Sigmoid colon (tissue), 7 donors: ENCODE results near the gene ZNF48. TPM values are rescaled to one million over a fixed set of nuclear protein-coding genes. Genes with fewer than 3 reads are reported as not detected.

Experiments
- DNase-seq: peaks from one replicate; pipeline ENCODE4 v3.0.0-alpha.2; 2019
- H3K27ac ChIP-seq, 4 donors: fragments of 200-600 bp; sonication (generic); one replicate each; pipeline ENCODE4 v1.5.1; 2016 to 2019; ENCODE audit warnings: mild to moderate bottlenecking in 1 of 4
- H3K27me3 ChIP-seq, 3 donors: fragments of 200-600 bp; sonication (generic); one replicate each; pipeline ENCODE4 v1.5.1; 2019; ENCODE audit warnings: mild to moderate bottlenecking in 1 of 3
- H3K36me3 ChIP-seq, 4 donors: fragments of 200-600 bp; sonication (generic); one replicate each; pipeline ENCODE4 v1.5.1; 2016 to 2019
- H3K4me1 ChIP-seq, 4 donors: fragments of 200-600 bp; sonication (generic); one replicate each; pipeline ENCODE4 v1.5.1; 2017 to 2019
- H3K4me3 ChIP-seq, 4 donors: fragments of 200-600 bp; sonication (generic); one replicate each; pipeline ENCODE4 v1.5.1; 2017 to 2019; ENCODE audit warnings: mild to moderate bottlenecking in 2 of 4, moderate library complexity in 1 of 4
- H3K9me3 ChIP-seq, 4 donors: fragments of 200-600 bp in 3 of 4; sonication (generic) in 3 of 4; one replicate each; pipeline versions ENCODE4 v1.5.1 to v1.6.1; 2013 to 2019
- EP300 ChIP-seq, 4 donors: sonication (generic); formaldehyde crosslinking; IDR thresholded peaks; one replicate each; pipeline ENCODE4 v1.6.1; 2017; ENCODE audit warnings: antibody characterized with exemption in 4 of 4
- POLR2A ChIP-seq, 2 donors: fragments of 450-650 bp; IDR thresholded peaks; one replicate each; pipeline ENCODE4 v1.6.1; 2016; ENCODE audit warnings: antibody characterized with exemption in 2 of 2, mild to moderate bottlenecking in 2 of 2, moderate library complexity in 2 of 2
- POLR2AphosphoS5 ChIP-seq, 4 donors: sonication (generic); formaldehyde crosslinking; IDR thresholded peaks; one replicate each; pipeline ENCODE4 v1.6.1; 2017; ENCODE audit warnings: antibody characterized with exemption in 4 of 4
- WGBS, 2 donors: extraction: QIAGEN DNeasy Blood & Tissue Kit; methylation state at CpG; one replicate each; pipeline ENCODE4 v1.1.7; 2013; 5-methylcytosine and 5-hydroxymethylcytosine counted together
- intact Hi-C: fragments of 100-400 bp; cut with DNase I; formaldehyde crosslinking; loops from one replicate; pipeline ENCODE4 v1.15.1; 2023
- polyA plus RNA-seq, 3 donors: library from polyadenylated mRNA; stranded (reverse); fragments of 200-250 nt; gene quantifications; one replicate each; pipeline ENCODE4 v1.2.3, GENCODE V29; 2013
- total RNA-seq, 4 donors: library from RNA; depleted of rRNA; stranded (reverse); fragments of >200 nt; gene quantifications; one replicate each; pipeline ENCODE4 v1.1.0, GENCODE V29; 2016
- TF ChIP-seq, protein P1 (sequence below), 4 experiments: fragments of 450-650 bp in 3 of 4; fragments of 200-600 bp in 1 of 4; IDR thresholded peaks; one replicate each; pipeline ENCODE4 v1.5.1; 2016 to 2019; ENCODE audit warnings: antibody characterized with exemption in 4 of 4, mild to moderate bottlenecking in 3 of 4, moderate library complexity in 2 of 4
- donor health status: healthy with polysubstance abuse.
- donor health status: Bipolar disorder and iron deficiency.
- donor health status: healthy.

Gene ZNF48
- total and polyA plus RNA-seq, 7 donors, result 2.4 to 12.8 (median 8.1) TPM

DNA sequence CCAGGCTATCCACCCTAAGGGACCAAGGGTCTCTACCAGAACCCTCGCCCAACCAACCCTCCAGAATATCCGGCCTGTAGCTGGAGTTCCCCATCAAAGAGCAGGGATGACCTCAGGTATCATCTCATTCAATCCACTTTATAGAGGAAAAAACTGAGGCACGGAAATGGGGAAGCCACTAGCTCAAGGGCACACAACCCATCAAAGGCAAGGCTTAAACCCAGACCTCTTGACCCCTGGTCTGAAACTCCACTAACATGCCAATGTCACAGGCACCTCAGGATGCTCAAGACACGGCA lies 26.5 kb upstream of the ZNF48 start:
- intact Hi-C loops, result no loop called here
- 2 to 5% methylated on average over 4 of the region's 4 CpGs for WGBS, 2 donors
- Histone ChIP-seq H3K27ac (peak overlapping the region; percentile 75 to 90 (median 85)), H3K27me3 (no peaks in the 10 kb centered on the region), H3K4me1 (peaks cover 0 to 51% (median 43%) of the 10 kb centered on the region in 4 donors), H3K4me3 (peak overlapping the region; percentile 62 to 99 (median 96)), H3K9me3 (no peaks in the 10 kb centered on the region), H3K36me3 (peaks cover 0 to 29% (median 7%) of the 10 kb centered on the region in 4 donors)
- no peak for DNase-seq
- TF ChIP-seq POLR2AphosphoS5 (IDR thresholded peaks at IDR 0.05) (no peak), POLR2A (IDR thresholded peaks at IDR 0.05) (no peak), EP300 (IDR thresholded peaks at IDR 0.05) (no peak)
- TF ChIP-seq, protein P1, sequence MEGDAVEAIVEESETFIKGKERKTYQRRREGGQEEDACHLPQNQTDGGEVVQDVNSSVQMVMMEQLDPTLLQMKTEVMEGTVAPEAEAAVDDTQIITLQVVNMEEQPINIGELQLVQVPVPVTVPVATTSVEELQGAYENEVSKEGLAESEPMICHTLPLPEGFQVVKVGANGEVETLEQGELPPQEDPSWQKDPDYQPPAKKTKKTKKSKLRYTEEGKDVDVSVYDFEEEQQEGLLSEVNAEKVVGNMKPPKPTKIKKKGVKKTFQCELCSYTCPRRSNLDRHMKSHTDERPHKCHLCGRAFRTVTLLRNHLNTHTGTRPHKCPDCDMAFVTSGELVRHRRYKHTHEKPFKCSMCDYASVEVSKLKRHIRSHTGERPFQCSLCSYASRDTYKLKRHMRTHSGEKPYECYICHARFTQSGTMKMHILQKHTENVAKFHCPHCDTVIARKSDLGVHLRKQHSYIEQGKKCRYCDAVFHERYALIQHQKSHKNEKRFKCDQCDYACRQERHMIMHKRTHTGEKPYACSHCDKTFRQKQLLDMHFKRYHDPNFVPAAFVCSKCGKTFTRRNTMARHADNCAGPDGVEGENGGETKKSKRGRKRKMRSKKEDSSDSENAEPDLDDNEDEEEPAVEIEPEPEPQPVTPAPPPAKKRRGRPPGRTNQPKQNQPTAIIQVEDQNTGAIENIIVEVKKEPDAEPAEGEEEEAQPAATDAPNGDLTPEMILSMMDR (IDR thresholded peaks at IDR 0.05), result no peak

- Histone ChIP-seq H3K36me3 (peaks cover 0 to 23% (median 7%) of the 10 kb centered on the region in 4 donors), H3K4me1 (peaks cover 0 to 51% (median 43%) of the 10 kb centered on the region in 4 donors), H3K4me3 (peak overlapping the region; percentile 62 to 99 (median 96)), H3K27ac (peak overlapping the region; percentile 75 to 90 (median 85)), H3K27me3 (no peaks in the 10 kb centered on the region), H3K9me3 (no peaks in the 10 kb centered on the region)
- TF ChIP-seq, protein P1 (IDR thresholded peaks at IDR 0.05), result no peak
- TF ChIP-seq EP300 (IDR thresholded peaks at IDR 0.05) (no peak), POLR2A (IDR thresholded peaks at IDR 0.05) (no peak), POLR2AphosphoS5 (IDR thresholded peaks at IDR 0.05) (no peak)
- 0 to 1% methylated on average over 45 of the region's 45 CpGs for WGBS, 2 donors
- intact Hi-C loops, result no loop called here
- DNase-seq, result peak; percentile 75
These were observed 25.9 kb upstream of the ZNF48 start for GRCh38 chr16:30369091-30369937.

DNA sequence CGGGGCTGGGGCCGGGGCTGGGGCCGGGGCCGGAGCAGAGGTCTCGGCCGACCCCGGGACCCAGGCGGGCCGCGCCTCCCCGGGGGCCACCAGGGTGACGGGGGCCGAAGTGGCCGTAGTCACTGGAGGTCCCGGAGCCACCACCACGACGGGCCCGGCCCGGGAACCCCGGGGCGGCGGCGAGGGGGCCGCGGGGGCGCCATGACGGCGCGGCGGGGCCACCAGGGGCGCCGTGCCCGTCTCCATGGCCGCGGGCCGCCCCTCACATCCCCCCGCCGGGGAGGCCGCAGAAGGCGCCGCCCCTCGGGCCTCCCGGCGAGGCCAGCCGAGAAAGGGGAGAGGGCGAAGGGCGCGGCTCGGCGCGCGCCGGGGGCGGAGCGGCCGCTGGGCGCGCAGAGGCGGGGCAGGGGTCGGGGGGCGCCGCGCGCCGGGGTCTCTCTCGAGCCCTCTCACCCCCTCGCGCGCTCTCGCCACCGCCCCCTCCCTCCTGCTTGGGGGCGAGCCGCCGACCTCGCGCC lies 25.2 kb upstream of the ZNF48 start:
- Histone ChIP-seq H3K9me3 (no peaks in the 10 kb centered on the region), H3K27ac (peak overlapping the region; percentile 75 to 90 (median 85)), H3K4me3 (peak overlapping the region; percentile 62 to 99 (median 96)), H3K4me1 (peaks cover 0 to 51% (median 43%) of the 10 kb centered on the region in 4 donors), H3K36me3 (peaks cover 0 to 16% (median 2%) of the 10 kb centered on the region in 4 donors), H3K27me3 (no peaks in the 10 kb centered on the region)
- no peak for DNase-seq
- intact Hi-C loops, result loop anchor here (1.0 to 10.0 kb wide), 3 partner anchors 15 to 275 kb away; partner anchors contain the start of genes CD2BP2, TBX6, YPEL3 and ZNF771
- TF ChIP-seq, protein P1 (IDR thresholded peaks at IDR 0.05), result no peak
- peak; percentile 59 to 92 (median 87) for TF ChIP-seq POLR2AphosphoS5 (IDR thresholded peaks at IDR 0.05)
- 1% methylated on average over 76 of the region's 76 CpGs for WGBS, 2 donors

DNA sequence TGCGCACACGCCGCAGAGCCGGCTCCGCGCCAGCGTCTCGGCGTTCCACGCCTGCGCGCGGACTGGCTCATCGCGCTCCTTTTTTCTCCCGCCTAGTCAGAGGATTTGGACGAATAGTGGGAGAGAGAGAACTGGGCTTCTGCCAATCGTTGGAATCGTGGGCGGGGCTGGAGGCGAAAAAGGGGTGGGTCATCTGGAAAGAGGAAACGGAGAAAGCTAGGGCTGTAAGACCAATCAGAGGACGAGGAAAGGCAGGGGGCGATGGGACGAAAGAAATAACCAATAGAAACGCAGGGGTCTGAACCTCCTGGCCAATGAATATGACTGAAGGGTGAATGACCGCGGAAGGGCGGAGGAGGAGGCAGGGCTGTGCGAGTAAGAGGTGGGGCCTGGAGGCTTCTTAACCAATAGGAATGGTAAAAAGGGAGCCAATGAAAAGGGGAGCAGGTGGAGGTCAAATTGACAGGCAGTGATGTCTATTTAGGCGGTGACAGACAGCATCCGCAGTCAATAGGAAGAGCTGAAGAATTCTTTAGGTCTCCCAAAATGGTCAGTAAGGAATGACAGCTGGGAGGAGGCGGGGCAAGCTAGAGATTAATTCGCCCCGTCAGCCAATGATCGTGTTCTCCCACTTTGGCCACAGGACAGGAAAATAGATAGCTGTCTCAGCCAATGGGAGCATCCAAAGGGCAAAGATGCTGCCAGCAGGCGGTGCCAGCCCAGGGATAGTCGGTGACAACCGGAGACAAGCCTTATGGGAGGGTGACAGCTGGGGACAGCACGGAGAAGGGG lies 24.6 kb upstream of the ZNF48 start, which contains the start of gene TBC1D10B:
Gene TBC1D10B, minus strand, starts transcription at position 39 of the 792 bp plus-strand sequence. CDS start 311 bp downstream, outside the sequence.
- WGBS, 2 donors, result 0% methylated on average over 40 of the region's 40 CpGs
- H3K4me1 ChIP-seq, result peaks cover 0 to 49% (median 42%) of the 10 kb centered on the region in 4 donors
- intact Hi-C loops, result loop anchor here (1.0 to 10.0 kb wide), 3 partner anchors 15 to 276 kb away; partner anchors contain the start of genes CD2BP2, TBX6, YPEL3 and ZNF771
- no peaks in the 10 kb centered on the region for H3K27me3 ChIP-seq
- TF ChIP-seq, protein P1 (IDR thresholded peaks at IDR 0.05), result no peak
- TF ChIP-seq POLR2AphosphoS5 (IDR thresholded peaks at IDR 0.05) (peak in 3 of 4 donors; percentile 50 to 69 (median 66)), EP300 (IDR thresholded peaks at IDR 0.05) (no peak), POLR2A (IDR thresholded peaks at IDR 0.05) (peak in 1 of 2 donors; percentile 20)
- H3K4me3 ChIP-seq, result peak within 1 kb of the TSS; percentile 62 to 99 (median 96)
- peak; percentile 100 for DNase-seq
- peaks cover 0 to 10% (median 0%) of the 10 kb centered on the region in 4 donors for H3K36me3 ChIP-seq
- H3K27ac ChIP-seq, result peak within 1 kb of the TSS; percentile 85 to 94 (median 90)
- no peaks in the 10 kb centered on the region for H3K9me3 ChIP-seq
